HEK293T (cell line): ENCODE results near the gene USP19.

Experiments used
- BHLHE40 ChIP-seq: fragments of 450-650 bp; IDR thresholded peaks from 2 replicates; pipeline ENCODE4 v1.6.1; 2016; ENCODE audit warnings: mild to moderate bottlenecking, moderate library complexity, borderline replicate concordance
- HDGF ChIP-seq: fragments of 450-650 bp; IDR thresholded peaks from 2 replicates; pipeline ENCODE4 v1.6.1; 2017; ENCODE audit warnings: antibody characterized with exemption, borderline replicate concordance
- ZNF384 ChIP-seq: fragments of 450-650 bp; IDR thresholded peaks from 2 replicates; pipeline ENCODE4 v1.6.1; 2016

GRCh38 chr3:49111347-49111746 is 9.3 kb downstream of the USP19 start:
- TF ChIP-seq BHLHE40 (no peak), ZNF384 (no peak), HDGF (no peak)
